Measurements from ENCODE around the gene ZNF438.

Gene ZNF438

GRCh38 chr10:30869566-30869965 is 162.1 kb downstream of the ZNF438 start:
- no peak overlapping the region for H3K27ac ChIP-seq
- POLR2A ChIA-PET (ENCODE audit: low non-redundant PET), result no interaction called here
- TF ChIP-seq CTCF (conservative IDR thresholded peaks at IDR 0.05; ENCODE audit: low read depth), result no peak
- DNase-seq (ENCODE audit: low spot score), result no peak
- CTCF ChIA-PET, result no interaction called here

- DNase-seq (ENCODE audit: low spot score), result no peak
- no peak for TF ChIP-seq CTCF (conservative IDR thresholded peaks at IDR 0.05; ENCODE audit: low read depth)
- H3K27ac ChIP-seq, result no peak overlapping the region
- ChIA-PET POLR2A (ENCODE audit: low non-redundant PET) (interaction anchor here (0.6 kb wide), 1 partner anchor 164 kb away, joined by 6 read pairs; no protein-coding TSS in a partner anchor), CTCF (no interaction called here)
Observed at GRCh38 chr10:30868611-30869010, 163.1 kb downstream of the ZNF438 start.

GRCh38 chr10:30866896-30867295 is 164.8 kb downstream of the ZNF438 start:
- ChIA-PET POLR2A (ENCODE audit: low non-redundant PET) (no interaction called here), CTCF (no interaction called here)
- TF ChIP-seq CTCF (conservative IDR thresholded peaks at IDR 0.05; ENCODE audit: low read depth), result no peak
- DNase-seq (ENCODE audit: low spot score), result no peak
- no peak overlapping the region for H3K27ac ChIP-seq

GRCh38 chr10:30865141-30865926 is 166.3 kb downstream of the ZNF438 start:
- no peak overlapping the region for H3K27ac ChIP-seq
- CTCF ChIA-PET, result no interaction called here
- POLR2A ChIA-PET (ENCODE audit: low non-redundant PET), result no interaction called here
- TF ChIP-seq CTCF (conservative IDR thresholded peaks at IDR 0.05; ENCODE audit: low read depth), result no peak
- no peak for DNase-seq (ENCODE audit: low spot score)

- H3K27ac ChIP-seq, result no peak overlapping the region
- no peak for TF ChIP-seq CTCF (conservative IDR thresholded peaks at IDR 0.05; ENCODE audit: low read depth)
- ChIA-PET CTCF (interaction anchor here (0.7 kb wide), 1 partner anchor 74 kb away, joined by 3 read pairs; no protein-coding TSS in a partner anchor), POLR2A (ENCODE audit: low non-redundant PET) (no interaction called here)
- DNase-seq (ENCODE audit: low spot score), result no peak
Observed at GRCh38 chr10:30863516-30864210, 168.0 kb downstream of the ZNF438 start.

- TF ChIP-seq CTCF (conservative IDR thresholded peaks at IDR 0.05; ENCODE audit: low read depth), result no peak
- ChIA-PET CTCF (no interaction called here), POLR2A (ENCODE audit: low non-redundant PET) (no interaction called here)
- no peak overlapping the region for H3K27ac ChIP-seq
- DNase-seq (ENCODE audit: low spot score), result no peak
Observed at GRCh38 chr10:30862486-30862885, 169.2 kb downstream of the ZNF438 start.
